ENCODE measurements around the gene MATCAP1. TPM values are rescaled to one million over a fixed set of nuclear protein-coding genes. Genes with fewer than 3 reads are reported as not detected.

The MATCAP1 gene
- total RNA-seq, 1 experiment from 2014 or later = 22.2 TPM

DNA sequence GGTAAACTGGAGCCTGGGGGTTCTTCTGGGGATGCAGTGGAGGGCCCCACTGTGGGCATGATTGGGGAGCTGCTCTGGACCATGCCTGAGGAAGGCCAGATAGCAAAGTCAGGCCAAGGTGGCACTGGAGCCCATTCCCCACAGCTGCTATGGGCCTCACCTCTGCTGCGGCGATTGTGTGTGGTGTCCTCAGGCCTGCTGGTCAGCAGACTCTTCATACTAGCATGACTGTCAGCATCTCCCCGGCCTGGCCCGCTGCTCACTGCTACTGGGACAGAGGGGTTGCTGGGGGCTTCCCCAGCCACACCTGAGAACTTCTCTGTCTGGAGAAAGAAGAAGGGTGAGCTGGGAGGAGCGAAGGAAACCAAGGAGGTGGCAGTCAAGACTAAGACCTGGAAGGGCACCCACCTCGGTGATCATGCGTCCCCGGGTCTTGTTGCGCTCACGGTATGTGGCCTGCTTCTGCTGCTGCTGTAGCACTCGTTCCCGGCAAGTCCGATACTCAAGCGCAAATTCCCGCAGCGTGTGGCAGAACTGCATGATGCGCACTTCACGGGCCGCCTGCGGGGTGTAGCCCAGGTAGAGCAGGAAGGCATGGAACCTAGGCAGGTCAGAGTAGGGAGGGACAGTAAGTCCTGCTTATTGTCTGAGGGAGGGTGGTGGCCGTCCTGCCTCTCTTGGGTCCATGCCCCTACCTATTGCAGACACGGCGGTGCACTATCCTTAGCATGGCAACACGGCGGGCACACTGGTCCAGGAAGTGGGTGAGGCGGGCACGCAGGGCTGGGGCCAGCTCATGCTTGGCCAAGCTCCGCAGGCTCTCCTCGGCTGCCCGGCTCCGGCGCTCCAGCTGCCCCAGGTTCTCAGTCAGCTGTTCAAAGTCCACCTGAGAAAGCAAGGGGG is 46.4 kb upstream of the MATCAP1 start:
- no TSS peak for BruUV-seq (replicated peaks)
- Histone ChIP-seq H3K36me3 (ENCODE audit: control insufficient read depth, insufficient read depth, low read length) (peaks cover 13% of the 10 kb centered on the region), H3K9me3 (no peaks in the 10 kb centered on the region), H3K27me3 (replicated peaks; ENCODE audit: control insufficient read depth, insufficient read depth, low read length) (no peaks in the 10 kb centered on the region), H3K4me3 (ENCODE audit: low read depth, low read length) (no peak overlapping the region), H3K4me1 (peaks cover 7% of the 10 kb centered on the region; the same call in 1 of the 2 replicates)
- H3K9me3 Mint-ChIP-seq (ENCODE audit: unreplicated experiment) = no peaks in the 10 kb centered on the region
- TF ChIP-seq, protein P1, sequence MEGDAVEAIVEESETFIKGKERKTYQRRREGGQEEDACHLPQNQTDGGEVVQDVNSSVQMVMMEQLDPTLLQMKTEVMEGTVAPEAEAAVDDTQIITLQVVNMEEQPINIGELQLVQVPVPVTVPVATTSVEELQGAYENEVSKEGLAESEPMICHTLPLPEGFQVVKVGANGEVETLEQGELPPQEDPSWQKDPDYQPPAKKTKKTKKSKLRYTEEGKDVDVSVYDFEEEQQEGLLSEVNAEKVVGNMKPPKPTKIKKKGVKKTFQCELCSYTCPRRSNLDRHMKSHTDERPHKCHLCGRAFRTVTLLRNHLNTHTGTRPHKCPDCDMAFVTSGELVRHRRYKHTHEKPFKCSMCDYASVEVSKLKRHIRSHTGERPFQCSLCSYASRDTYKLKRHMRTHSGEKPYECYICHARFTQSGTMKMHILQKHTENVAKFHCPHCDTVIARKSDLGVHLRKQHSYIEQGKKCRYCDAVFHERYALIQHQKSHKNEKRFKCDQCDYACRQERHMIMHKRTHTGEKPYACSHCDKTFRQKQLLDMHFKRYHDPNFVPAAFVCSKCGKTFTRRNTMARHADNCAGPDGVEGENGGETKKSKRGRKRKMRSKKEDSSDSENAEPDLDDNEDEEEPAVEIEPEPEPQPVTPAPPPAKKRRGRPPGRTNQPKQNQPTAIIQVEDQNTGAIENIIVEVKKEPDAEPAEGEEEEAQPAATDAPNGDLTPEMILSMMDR (IDR thresholded peaks at IDR 0.05; ENCODE audit: insufficient read depth in 1 of 2, low read depth in 1 of 2, low read length in 1 of 2, severe bottlenecking in 1 of 2, unreplicated experiment in 1 of 2) = no peak
- peaks cover 20% of the 10 kb centered on the region for H3K4me1 Mint-ChIP-seq (ENCODE audit: low read depth, unreplicated experiment)
- POLR2A ChIA-PET = interaction anchor here (1.2 kb wide), 1 partner anchor 38 kb away, joined by 10 read pairs; no protein-coding TSS in a partner anchor
- CTCF ChIA-PET = interaction anchor here (1.0 kb wide), 1 partner anchor 16 kb away, joined by 6 read pairs; no protein-coding TSS in a partner anchor
- H3K27ac Mint-ChIP-seq (ENCODE audit: unreplicated experiment) = no peak overlapping the region
- peaks cover 81% of the 10 kb centered on the region for H3K36me3 Mint-ChIP-seq (ENCODE audit: insufficient read depth, unreplicated experiment)
- H3K4me3 Mint-ChIP-seq (ENCODE audit: unreplicated experiment) = no peak overlapping the region
- DNase-seq = no peak
- intact Hi-C loops (cut with micrococcal nuclease; ENCODE audit: unreplicated experiment) = no loop called here
- no peaks in the 10 kb centered on the region for H3K27me3 Mint-ChIP-seq (ENCODE audit: insufficient read depth, unreplicated experiment)

DNA sequence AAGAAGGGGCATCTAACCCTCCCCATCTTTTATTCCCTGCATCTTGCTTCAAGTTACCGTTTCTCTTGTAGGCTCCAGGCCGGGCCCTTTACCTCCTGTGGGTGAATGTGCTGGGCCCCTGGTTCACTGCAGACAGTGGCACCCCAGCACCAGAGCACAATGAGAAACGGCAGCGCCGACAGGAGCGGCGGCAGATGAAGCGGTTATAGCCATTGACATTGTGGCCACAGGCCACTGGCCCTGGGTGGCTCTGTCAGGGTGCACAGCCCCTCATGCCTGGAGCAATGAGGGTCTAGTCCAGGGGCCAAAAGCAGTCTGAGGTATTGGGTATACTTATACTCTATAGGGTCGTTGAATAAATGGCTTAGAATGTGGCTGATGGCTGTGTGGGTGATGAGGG is 45.1 kb upstream of the MATCAP1 start:
- no TSS peak for BruUV-seq (replicated peaks)
- TF ChIP-seq, protein P1 (IDR thresholded peaks at IDR 0.05; ENCODE audit: insufficient read depth in 1 of 2, low read depth in 1 of 2, low read length in 1 of 2, severe bottlenecking in 1 of 2, unreplicated experiment in 1 of 2) = no peak
- peaks cover 68% of the 10 kb centered on the region for H3K36me3 Mint-ChIP-seq (ENCODE audit: insufficient read depth, unreplicated experiment)
- H3K4me3 ChIP-seq (ENCODE audit: low read depth, low read length) = no peak overlapping the region
- peaks cover 13% of the 10 kb centered on the region for H3K36me3 ChIP-seq (ENCODE audit: control insufficient read depth, insufficient read depth, low read length)
- H3K9me3 Mint-ChIP-seq (ENCODE audit: unreplicated experiment) = no peaks in the 10 kb centered on the region
- no peaks in the 10 kb centered on the region for H3K27me3 Mint-ChIP-seq (ENCODE audit: insufficient read depth, unreplicated experiment)
- H3K4me1 Mint-ChIP-seq (ENCODE audit: low read depth, unreplicated experiment) = peaks cover 20% of the 10 kb centered on the region
- peaks cover 7% of the 10 kb centered on the region; the same call in 1 of the 2 replicates for H3K4me1 ChIP-seq
- no peak for DNase-seq
- intact Hi-C loops (cut with micrococcal nuclease; ENCODE audit: unreplicated experiment) = no loop called here
- no peak overlapping the region for H3K27ac Mint-ChIP-seq (ENCODE audit: unreplicated experiment)
- POLR2A ChIA-PET = interaction anchor here (1.5 kb wide), 1 partner anchor 17 kb away, joined by 7 read pairs; no protein-coding TSS in a partner anchor
- CTCF ChIA-PET = no interaction called here
- no peaks in the 10 kb centered on the region for H3K27me3 ChIP-seq (replicated peaks; ENCODE audit: control insufficient read depth, insufficient read depth, low read length)
- H3K4me3 Mint-ChIP-seq (ENCODE audit: unreplicated experiment) = peak overlapping the region; percentile 98
- H3K9me3 ChIP-seq = no peaks in the 10 kb centered on the region

DNA sequence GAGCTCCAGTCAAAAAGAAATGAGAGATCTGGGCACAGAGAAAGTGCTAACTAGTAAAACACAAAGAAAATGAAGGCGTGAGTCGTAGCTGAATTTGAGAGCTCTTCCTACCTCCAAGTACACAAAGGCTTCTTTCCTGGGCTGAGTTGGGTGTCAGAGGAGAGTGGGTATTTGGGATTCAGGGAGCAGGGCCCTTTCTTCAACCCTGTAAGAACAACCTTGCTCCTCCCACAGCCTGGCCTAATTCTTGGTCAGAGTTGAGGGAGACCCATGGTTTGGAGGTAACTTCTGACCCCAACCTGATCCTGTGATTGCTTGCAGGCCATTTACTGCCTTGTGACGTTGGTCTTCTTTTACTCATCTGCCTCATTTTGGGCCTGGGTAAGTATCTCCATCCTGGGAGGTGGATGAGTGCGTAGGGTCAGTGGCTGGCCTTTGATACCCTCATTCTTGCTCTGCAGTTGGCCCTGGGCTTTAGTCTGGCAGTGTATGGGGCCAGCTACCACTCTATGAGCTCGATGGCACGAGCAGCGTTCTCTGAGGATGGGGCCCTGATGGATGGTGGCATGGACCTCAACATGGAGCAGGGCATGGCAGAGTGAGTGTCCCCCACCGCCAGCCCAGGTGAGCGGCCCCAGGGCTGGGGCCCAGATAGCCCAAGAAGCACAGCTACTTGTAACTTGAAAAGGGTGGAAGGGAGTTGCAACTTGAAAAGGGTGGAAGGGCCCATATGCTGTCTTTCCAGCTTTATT is 44.4 kb upstream of the MATCAP1 start:
- H3K27ac Mint-ChIP-seq (ENCODE audit: unreplicated experiment) = peak overlapping the region; percentile 98
- CTCF ChIA-PET = interaction anchor here (0.6 to 2.2 kb wide), 6 partner anchors 19 to 293 kb away, joined by 3 to 31 read pairs (median 5); partner anchors contain the start of genes ELMO3 and FHOD1
- POLR2A ChIA-PET = interaction anchor here (0.5 to 1.5 kb wide), 3 partner anchors 18 to 432 kb away, joined by 4 to 10 read pairs (median 7); partner anchors contain the start of gene ACD

More for the DNA sequence above, 44.4 kb upstream of the MATCAP1 start:
- intact Hi-C loops (cut with micrococcal nuclease; ENCODE audit: unreplicated experiment) = no loop called here
- peak overlapping the region; percentile 98 for H3K4me3 Mint-ChIP-seq (ENCODE audit: unreplicated experiment)
- peaks cover 20% of the 10 kb centered on the region for H3K4me1 Mint-ChIP-seq (ENCODE audit: low read depth, unreplicated experiment)
- Histone ChIP-seq H3K9me3 (no peaks in the 10 kb centered on the region), H3K4me3 (ENCODE audit: low read depth, low read length) (peak overlapping the region; percentile 96), H3K36me3 (ENCODE audit: control insufficient read depth, insufficient read depth, low read length) (peaks cover 11% of the 10 kb centered on the region), H3K4me1 (peaks cover 7% of the 10 kb centered on the region; the same call in 1 of the 2 replicates), H3K27me3 (replicated peaks; ENCODE audit: control insufficient read depth, insufficient read depth, low read length) (no peaks in the 10 kb centered on the region)
- no peaks in the 10 kb centered on the region for H3K27me3 Mint-ChIP-seq (ENCODE audit: insufficient read depth, unreplicated experiment)
- H3K9me3 Mint-ChIP-seq (ENCODE audit: unreplicated experiment) = no peaks in the 10 kb centered on the region
- H3K36me3 Mint-ChIP-seq (ENCODE audit: insufficient read depth, unreplicated experiment) = peaks cover 62% of the 10 kb centered on the region
- TF ChIP-seq, protein P1 (IDR thresholded peaks at IDR 0.05; ENCODE audit: insufficient read depth in 1 of 2, low read depth in 1 of 2, low read length in 1 of 2, severe bottlenecking in 1 of 2, unreplicated experiment in 1 of 2) = no peak
- no peak for DNase-seq
- BruUV-seq (replicated peaks) = TSS peak; percentile 30

Data from Caco-2 (cell line).